Right atrium auricular region (tissue), 2 donors: ENCODE results near the gene CXorf65. TPM values are rescaled to one million over a fixed set of nuclear protein-coding genes. Genes with fewer than 3 reads are reported as not detected.

Source experiments
- DNase-seq: peaks from one replicate; pipeline ENCODE4 v3.0.0-alpha.2; 2019; ENCODE audit warnings: low spot score
- H3K27ac ChIP-seq, 2 donors: fragments of 200-600 bp; sonication (generic); 1 replicate in 1 of 2; 2 replicates in 1 of 2; pipeline ENCODE4 v1.5.1; 2016 to 2019
- H3K27me3 ChIP-seq, 2 donors: fragments of 200-600 bp; sonication (generic); one replicate each; pipeline versions ENCODE4 v1.5.1 to v1.6.0; 2017 to 2019
- H3K36me3 ChIP-seq: fragments of 200-600 bp; sonication (generic); one replicate; pipeline ENCODE4 v1.5.1; 2016
- H3K4me1 ChIP-seq, 2 donors: fragments of 200-600 bp; sonication (generic); one replicate each; pipeline versions ENCODE4 v1.5.1 to v1.6.0; 2017 to 2019
- H3K4me3 ChIP-seq, 2 donors: fragments of 200-600 bp; sonication (generic); 1 replicate in 1 of 2; 2 replicates in 1 of 2; pipeline ENCODE4 v1.5.1; 2017 to 2019; ENCODE audit warnings: mild to moderate bottlenecking in 1 of 2, moderate library complexity in 1 of 2
- H3K9me3 ChIP-seq, 2 donors: fragments of 200-600 bp; sonication (generic); one replicate each; pipeline ENCODE4 v1.5.1; 2019
- CTCF ChIP-seq, 2 donors: fragments of 200-600 bp; sonication (generic); IDR thresholded peaks; one replicate each; pipeline ENCODE4 v1.5.1; 2019; ENCODE audit warnings: antibody characterized with exemption in 2 of 2
- total RNA-seq, 2 donors: library from RNA; depleted of rRNA; stranded (reverse); fragments of >200 nt; gene quantifications; one replicate each; pipeline ENCODE4 v1.1.0, GENCODE V29; 2016

CXorf65 gene
- total RNA-seq, 2 donors from 2014 or later = not detected

GRCh38 chrX:71057848-71058530, 48.6 kb downstream of the CXorf65 start:
- H3K36me3 ChIP-seq = peaks cover 13% of the 10 kb centered on the region
- TF ChIP-seq CTCF (IDR thresholded peaks at IDR 0.05) = no peak
- H3K4me1 ChIP-seq = no peaks in the 10 kb centered on the region
- H3K4me3 ChIP-seq = no peak overlapping the region
- H3K27me3 ChIP-seq = no peaks in the 10 kb centered on the region
- H3K9me3 ChIP-seq = no peaks in the 10 kb centered on the region
- DNase-seq = no peak
- no peak overlapping the region for H3K27ac ChIP-seq

- H3K27ac ChIP-seq = no peak overlapping the region
- DNase-seq = no peak
- peaks cover 13% of the 10 kb centered on the region for H3K36me3 ChIP-seq
- no peak for TF ChIP-seq CTCF (IDR thresholded peaks at IDR 0.05)
- no peaks in the 10 kb centered on the region for H3K9me3 ChIP-seq
- H3K4me1 ChIP-seq = no peaks in the 10 kb centered on the region
- no peaks in the 10 kb centered on the region for H3K27me3 ChIP-seq
- no peak overlapping the region for H3K4me3 ChIP-seq
Observed at GRCh38 chrX:71056867-71057266, 49.7 kb downstream of the CXorf65 start.

Other genes with a start within 250 kb of the CXorf65 start
- not detected for gene TEX11, start 198.0 kb downstream of the CXorf65 start, total RNA-seq
- not detected for gene SLC7A3, start 175.6 kb downstream of the CXorf65 start, total RNA-seq
- gene SNX12, start 38.4 kb downstream of the CXorf65 start, total RNA-seq = 10 to 100 TPM; 30.8 to 40.1 TPM
- gene FOXO4, start 10.9 kb downstream of the CXorf65 start, total RNA-seq = 10 to 100 TPM; 12.4 to 17.0 TPM
- 1 to 10 TPM in 1 of 2 donors, not detected in 1; 4.2 TPM for gene IL2RG, start 4.8 kb upstream of the CXorf65 start, total RNA-seq
- gene MED12, start 11.9 kb upstream of the CXorf65 start, total RNA-seq = 10 to 100 TPM; 14.8 to 25.5 TPM
- under 1 TPM; 0.19 to 0.98 TPM for gene NLGN3, start 38.1 kb upstream of the CXorf65 start, total RNA-seq
- not detected for gene GJB1, start 116.5 kb upstream of the CXorf65 start, total RNA-seq
- gene ZMYM3, start 147.4 kb upstream of the CXorf65 start, total RNA-seq = 10 to 100 TPM in 1 of 2 donors, 1 to 10 TPM in 1; 10.0 to 10.5 TPM
- 100 to 1,000 TPM; 110 to 120 TPM for gene NONO, start 176.9 kb upstream of the CXorf65 start, total RNA-seq
- gene ITGB1BP2, start 195.0 kb upstream of the CXorf65 start, total RNA-seq = 100 to 1,000 TPM; 102 to 172 TPM